K562 (cell line): Measurements from ENCODE around the gene GPR26. TPM values are rescaled to one million over a fixed set of nuclear protein-coding genes. Genes with fewer than 3 reads are reported as not detected.

ENCODE experiments used
- ATAC-seq: fragments of 200-7000 bp; cut with Tn5 transposase; 3 replicates; pipeline ENCODE4 v1.9.1; 2020; ENCODE audit warnings: moderate library complexity
- BruUV-seq: library from RNA; stranded (reverse); fragments of 400-500 nt; replicated peaks from 2 replicates; lab custom pipeline; 2021; lab: Mats Ljungman, UMichigan
- CTCF ChIA-PET: fragments of 300-600 bp; formaldehyde crosslinking; extraction: SDS; loops from one replicate; lab custom pipeline; 2021; ENCODE audit warnings: low intra/inter-chr PET ratio; lab: Yijun Ruan, JAX
- POLR2A ChIA-PET: fragments of 300-600, 350-650 bp; sonication (Branson Sonifier 250); formaldehyde crosslinking; extraction: SDS; loops from one replicate; lab custom pipeline; 2021; ENCODE audit warnings: antibody characterized with exemption, inconsistent platforms; lab: Yijun Ruan, JAX
- DNase-seq, 4 experiments: peaks; one replicate each; pipeline versions ENCODE4 v3.0.0 to v3.0.0-alpha.2; 2011 to 2018; ENCODE audit warnings: low spot score in 3 of 4, mixed read lengths in 3 of 4; ENCODE audit errors: extremely low read depth in 1 of 4
- FAIRE-seq: peaks from 2 replicates; lab custom pipeline; 2011; peaks lifted over from hg19 to GRCh38; lab: Jason Lieb, UNC
- H2AFZ ChIP-seq: 2 replicates; pipeline ENCODE4 v1.6.0; 2011; ENCODE audit warnings: low read depth, low read length, control low read depth, inconsistent platforms
- H3K27ac ChIP-seq: fragments of 200-600 bp; 3 replicates; pipeline ENCODE4 v1.8.0; 2011; ENCODE audit warnings: low read depth, mild to moderate bottlenecking, control low read depth, inconsistent platforms, low read length, moderate library complexity, mixed read lengths; ENCODE audit errors: extremely low read depth
- H3K27me3 ChIP-seq, 2 experiments: fragments of 300-600 bp in 1 of 2; 2 replicates in 1 of 2; 3 replicates in 1 of 2; pipeline versions ENCODE4 v1.6.0 to v1.8.0; 2011; ENCODE audit warnings: inconsistent platforms in 2 of 2, low read length in 2 of 2, mild to moderate bottlenecking in 1 of 2, mixed read lengths in 1 of 2, moderate library complexity in 1 of 2; ENCODE audit not compliant: control insufficient read depth in 2 of 2, insufficient read depth in 2 of 2
- H3K36me3 ChIP-seq: fragments of 300-600 bp; 3 replicates; pipeline ENCODE4 v1.8.0; 2011; ENCODE audit warnings: mild to moderate bottlenecking, low read length, inconsistent platforms; ENCODE audit not compliant: control insufficient read depth, insufficient read depth
- H3K4me1 ChIP-seq, 2 experiments: fragments of 200-600 bp in 1 of 2; replicated peaks in 1 of 2; 2 replicates in 1 of 2; 3 replicates in 1 of 2; pipeline versions ENCODE4 v1.5.1 to v1.8.0; 2011; ENCODE audit warnings: inconsistent platforms in 2 of 2, low read length in 2 of 2, mild to moderate bottlenecking in 1 of 2, mixed read lengths in 1 of 2, moderate library complexity in 1 of 2; ENCODE audit not compliant: control insufficient read depth in 2 of 2, insufficient read depth in 2 of 2
- H3K4me2 ChIP-seq: 2 replicates; pipeline ENCODE4 v1.6.1; 2011; ENCODE audit warnings: low read length, control low read depth, inconsistent platforms, mixed read lengths; ENCODE audit not compliant: insufficient read depth
- H3K4me3 ChIP-seq: fragments of 200-600 bp; sonication (generic), shearing (Covaris generic); 2 replicates; pipeline ENCODE4 v1.5.1; 2016; ENCODE audit warnings: control low read depth, inconsistent platforms
- H3K79me2 ChIP-seq: fragments of 200-600 bp; 3 replicates; pipeline ENCODE4 v1.8.0; 2011; ENCODE audit warnings: low read length, inconsistent platforms; ENCODE audit not compliant: control insufficient read depth, insufficient read depth
- H3K9ac ChIP-seq, 2 experiments: 2 replicates each; pipeline versions ENCODE4 v1.6.0 to v1.6.1; 2011; ENCODE audit warnings: low read depth in 2 of 2, low read length in 2 of 2, control low read depth in 1 of 2, inconsistent platforms in 1 of 2, mild to moderate bottlenecking in 1 of 2, mixed read lengths in 1 of 2; ENCODE audit not compliant: insufficient read depth in 1 of 2
- H3K9me1 ChIP-seq: one replicate; pipeline ENCODE4 v1.6.0; 2011; ENCODE audit warnings: inconsistent platforms, mild to moderate bottlenecking, low read length, moderate library complexity; ENCODE audit not compliant: control insufficient read depth, insufficient read depth
- H3K9me3 ChIP-seq: replicated peaks from 2 replicates; pipeline ENCODE4 v1.5.1; 2011; ENCODE audit warnings: low read depth, low read length, inconsistent platforms; ENCODE audit not compliant: control insufficient read depth, insufficient read depth
- H4K20me1 ChIP-seq: replicated peaks from 2 replicates; pipeline ENCODE4 v1.6.1; 2011; ENCODE audit warnings: low read length, inconsistent platforms, mixed read lengths; ENCODE audit not compliant: control insufficient read depth, insufficient read depth
- HCFC1 ChIP-seq: IDR thresholded peaks from 2 replicates; pipeline ENCODE4 v1.6.1; 2012; ENCODE audit warnings: low read depth, low read length, improper control_type of control experiment
- HINFP ChIP-seq: fragments of 450-650 bp; conservative IDR thresholded peaks from 2 replicates; pipeline ENCODE4 v1.6.1; 2016; ENCODE audit warnings: missing genetic modification characterization, low read depth, mild to moderate bottlenecking, control low read depth, missing compliant biosample characterization
- ZKSCAN8 ChIP-seq: fragments of 200-800 bp; sonication (Bioruptor generic); IDR thresholded peaks from 2 replicates; pipeline ENCODE4 v1.6.1; 2016; ENCODE audit warnings: missing genetic modification characterization, missing compliant biosample characterization
- ZNF57 ChIP-seq: fragments of 450-650 bp; formaldehyde crosslinking; IDR thresholded peaks from 2 replicates; pipeline ENCODE4 v1.4.0; 2020; ENCODE audit warnings: mild to moderate bottlenecking, moderate library complexity
- WGBS: fragments of 100-300 bp; shearing (Covaris generic); methylation state at CpG from one replicate; pipeline ENCODE4 v1.1.6; 2016; ENCODE audit warnings: low coverage, mixed read lengths; ENCODE audit not compliant: insufficient coverage; ENCODE audit errors: missing lambda C conversion rate; 5-methylcytosine and 5-hydroxymethylcytosine counted together
- in situ Hi-C: fragments of 300-500 bp; cut with MboI; formaldehyde crosslinking; loops from 4 replicates; pipeline ENCODE4 v1.15.0; 2018; ENCODE audit warnings: inconsistent platforms, mixed read lengths
- intact Hi-C: fragments of 100-400 bp; cut with micrococcal nuclease; formaldehyde crosslinking; loops from 2 replicates; pipeline ENCODE4 v1.14.2; 2022
- polyA plus RNA-seq, 8 experiments: library from polyadenylated mRNA; depleted of rRNA in 4 of 8; stranded (reverse) in 5 of 8; unstranded in 3 of 8; fragments of >200 nt; fragmentation: Nextera tagmentation in 2 of 8; fragmentation: Illumina TruSeq in 1 of 8; extraction: Ambion mirVana in 2 of 8; extraction: Trizol in 1 of 8; gene quantifications; 2 replicates each; pipeline versions ENCODE4 v1.2.1 to v1.2.3, GENCODE V29; 2011 to 2014; ENCODE audit warnings: inconsistent platforms in 1 of 8, missing spikeins in 1 of 8
- total RNA-seq, 7 experiments: library from RNA; depleted of rRNA in 6 of 7; stranded (reverse); fragments of >200 nt in 6 of 7; fragmentation: Illumina TruSeq in 2 of 7; extraction: Trizol in 2 of 7; gene quantifications; 2 replicates each; pipeline versions ENCODE4 v1.2.1 to v1.2.3, GENCODE V29; 2011 to 2021; ENCODE audit warnings: low replicate concordance in 1 of 7

The GPR26 gene
- total and polyA plus RNA-seq, 9 of the 15 experiments (the other 6 are each of a cell fraction or from before 2014, with no cell fraction given), result not detected

- TF ChIP-seq HINFP (tag) (no peak), ZNF57 (no peak), ZKSCAN8 (no peak)
Observed at GRCh38 chr10:123633636-123634035, 32.5 kb upstream of the GPR26 start (continued).

- intact Hi-C loops, result no loop called here
- Histone ChIP-seq H3K9me1 (no peaks in the 10 kb centered on the region), H3K9ac (no peak overlapping the region), H3K79me2 (no peaks in the 10 kb centered on the region), H3K27ac (no peak overlapping the region), H3K36me3 (no peaks in the 10 kb centered on the region), H4K20me1 (no peaks in the 10 kb centered on the region), H3K9me3 (no peaks in the 10 kb centered on the region), H3K27me3 (no peaks in the 10 kb centered on the region), H2AFZ (no peak overlapping the region), H3K4me1 (no peaks in the 10 kb centered on the region), H3K4me3 (no peak overlapping the region), H3K4me2 (no peak overlapping the region)
- no peak for TF ChIP-seq HCFC1
- ChIA-PET POLR2A (no interaction called here), CTCF (no interaction called here)
- WGBS, result 3% methylated on average over 6 of the region's 6 CpGs
- FAIRE-seq, result no peak
- ATAC-seq, result no peak
- no TSS peak for BruUV-seq
- no peak for DNase-seq
- in situ Hi-C loops, result no loop called here
Observed at GRCh38 chr10:123634221-123634620, 31.9 kb upstream of the GPR26 start.
